Ectodermal cell (in vitro differentiated cells): ENCODE measurements around the gene AGXT2.
"Not testable (repeated sequence)": the region's sequence is repeated elsewhere in the genome, so short reads cannot be mapped to it uniquely, and the experiment has no call there.

Experiments used
- H3K27ac ChIP-seq: 2 replicates; pipeline ENCODE4 v1.7.0; 2013; ENCODE audit warnings: mild to moderate bottlenecking, low read depth, low read length; ENCODE audit not compliant: insufficient read depth, poor library complexity, severe bottlenecking
- H3K27me3 ChIP-seq: 2 replicates; pipeline ENCODE4 v1.7.0; 2013; ENCODE audit warnings: mild to moderate bottlenecking, low read length; ENCODE audit not compliant: insufficient read depth, control insufficient read depth, poor library complexity, severe bottlenecking
- H3K36me3 ChIP-seq: one replicate; pipeline ENCODE4 v1.7.0; 2013; ENCODE audit warnings: low read length; ENCODE audit not compliant: control insufficient read depth, insufficient read depth
- H3K4me1 ChIP-seq: one replicate; pipeline ENCODE4 v1.7.0; 2013; ENCODE audit warnings: low read length; ENCODE audit not compliant: control insufficient read depth, insufficient read depth
- H3K4me3 ChIP-seq: 2 replicates; pipeline ENCODE4 v1.7.0; 2013; ENCODE audit warnings: low read depth, low read length, control low read depth; ENCODE audit not compliant: insufficient read depth
- H3K9me3 ChIP-seq: 2 replicates; pipeline ENCODE4 v1.7.0; 2013; ENCODE audit warnings: mild to moderate bottlenecking, low read length, moderate library complexity; ENCODE audit not compliant: control insufficient read depth
- WGBS, 2 experiments: methylation state at CpG; one replicate each; pipeline ENCODE4 v1.1.7; 2013; ENCODE audit warnings: missing lambda C conversion rate in 2 of 2; 5-methylcytosine and 5-hydroxymethylcytosine counted together

AGXT2 gene

GRCh38 chr5:35036536-35036935, 11.2 kb downstream of the AGXT2 start:
- H3K4me3 ChIP-seq: no peak overlapping the region
- no peaks in the 10 kb centered on the region for H3K36me3 ChIP-seq
- H3K27me3 ChIP-seq: no peaks in the 10 kb centered on the region
- no peaks in the 10 kb centered on the region for H3K9me3 ChIP-seq
- peaks cover 8% of the 10 kb centered on the region for H3K4me1 ChIP-seq
- H3K27ac ChIP-seq: no peak overlapping the region
- WGBS, 2 experiments: 91 to 92% methylated on average over 4 of the region's 4 CpGs

GRCh38 chr5:35035929-35036328, 11.8 kb downstream of the AGXT2 start:
- not testable (repeated sequence) for H3K36me3 ChIP-seq, H3K4me1 ChIP-seq, H3K27ac ChIP-seq, H3K9me3 ChIP-seq, H3K27me3 ChIP-seq, H3K4me3 ChIP-seq
- 90 to 93% methylated on average over 4 of the region's 4 CpGs for WGBS, 2 experiments

- Histone ChIP-seq H3K27me3 (no peaks in the 10 kb centered on the region), H3K4me3 (no peak overlapping the region), H3K36me3 (no peaks in the 10 kb centered on the region), H3K9me3 (no peaks in the 10 kb centered on the region), H3K4me1 (peaks cover 8% of the 10 kb centered on the region), H3K27ac (no peak overlapping the region)
- 86 to 94% methylated on average over 3 of the region's 3 CpGs for WGBS, 2 experiments
These were observed 12.5 kb downstream of the AGXT2 start for GRCh38 chr5:35035271-35035670.

GRCh38 chr5:35032356-35032755, 15.4 kb downstream of the AGXT2 start:
- 94 to 95% methylated on average over 6 of the region's 6 CpGs for WGBS, 2 experiments
- Histone ChIP-seq H3K4me3 (no peak overlapping the region), H3K27me3 (no peaks in the 10 kb centered on the region), H3K4me1 (no peaks in the 10 kb centered on the region), H3K36me3 (no peaks in the 10 kb centered on the region), H3K9me3 (no peaks in the 10 kb centered on the region), H3K27ac (no peak overlapping the region)

GRCh38 chr5:35031276-35031675, 16.5 kb downstream of the AGXT2 start:
- H3K27ac ChIP-seq: no peak overlapping the region
- no peak overlapping the region for H3K4me3 ChIP-seq
- no peaks in the 10 kb centered on the region for H3K4me1 ChIP-seq
- H3K27me3 ChIP-seq: no peaks in the 10 kb centered on the region
- H3K9me3 ChIP-seq: no peaks in the 10 kb centered on the region
- WGBS, 2 experiments: 92 to 93% methylated on average over 3 to 5 of the region's 5 CpGs
- no peaks in the 10 kb centered on the region for H3K36me3 ChIP-seq

GRCh38 chr5:35030426-35031100, 17.2 kb downstream of the AGXT2 start:
- H3K27ac ChIP-seq: no peak overlapping the region
- 81 to 84% methylated on average over 10 of the region's 10 CpGs for WGBS, 2 experiments
- H3K4me3 ChIP-seq: no peak overlapping the region
- H3K4me1 ChIP-seq: no peaks in the 10 kb centered on the region
- no peaks in the 10 kb centered on the region for H3K36me3 ChIP-seq
- no peaks in the 10 kb centered on the region for H3K9me3 ChIP-seq
- no peaks in the 10 kb centered on the region for H3K27me3 ChIP-seq

- no peaks in the 10 kb centered on the region for H3K36me3 ChIP-seq
- 94 to 95% methylated on average over 3 of the region's 4 CpGs for WGBS, 2 experiments
- H3K4me1 ChIP-seq: no peaks in the 10 kb centered on the region
- no peaks in the 10 kb centered on the region for H3K9me3 ChIP-seq
- H3K27me3 ChIP-seq: no peaks in the 10 kb centered on the region
- no peak overlapping the region for H3K27ac ChIP-seq
- no peak overlapping the region for H3K4me3 ChIP-seq
These were observed 18.4 kb downstream of the AGXT2 start for GRCh38 chr5:35029333-35029732.

- no peaks in the 10 kb centered on the region for H3K36me3 ChIP-seq
- H3K4me3 ChIP-seq: no peak overlapping the region
- no peaks in the 10 kb centered on the region for H3K27me3 ChIP-seq
- no peak overlapping the region for H3K27ac ChIP-seq
- no peaks in the 10 kb centered on the region for H3K4me1 ChIP-seq
- no peaks in the 10 kb centered on the region for H3K9me3 ChIP-seq
- 92 to 93% methylated on average over 5 of the region's 5 CpGs for WGBS, 2 experiments
These were observed 20.8 kb downstream of the AGXT2 start for GRCh38 chr5:35026941-35027340.

GRCh38 chr5:35026280-35026840, 21.4 kb downstream of the AGXT2 start:
- WGBS, 2 experiments: 91 to 96% methylated on average over 4 to 5 of the region's 5 CpGs

GRCh38 chr5:35024911-35025510, 22.7 kb downstream of the AGXT2 start:
- Histone ChIP-seq H3K4me3 (no peak overlapping the region), H3K27ac (no peak overlapping the region), H3K4me1 (no peaks in the 10 kb centered on the region), H3K9me3 (no peaks in the 10 kb centered on the region), H3K36me3 (no peaks in the 10 kb centered on the region), H3K27me3 (no peaks in the 10 kb centered on the region)
- WGBS, 2 experiments: 86 to 87% methylated on average over 10 of the region's 10 CpGs

More at GRCh38 chr5:35026280-35026840, 21.4 kb downstream of the AGXT2 start:
- H3K4me1 ChIP-seq: no peaks in the 10 kb centered on the region
- no peaks in the 10 kb centered on the region for H3K9me3 ChIP-seq
- no peak overlapping the region for H3K27ac ChIP-seq
- H3K4me3 ChIP-seq: no peak overlapping the region
- H3K36me3 ChIP-seq: no peaks in the 10 kb centered on the region
- H3K27me3 ChIP-seq: no peaks in the 10 kb centered on the region
